Chondrocyte (in vitro differentiated cells): ENCODE results near the gene GRIN1. TPM values are rescaled to one million over a fixed set of nuclear protein-coding genes. Genes with fewer than 3 reads are reported as not detected.

Experiments
- DNase-seq: peaks from one replicate; pipeline ENCODE4 v3.0.0; 2021; ENCODE audit warnings: mixed read lengths, low spot score
- H3K27ac Mint-ChIP-seq: one replicate; pipeline ENCODE4 v1.8.0; 2021; ENCODE audit warnings: mild to moderate bottlenecking, moderate library complexity, mixed read lengths; ENCODE audit not compliant: unreplicated experiment
- H3K27me3 Mint-ChIP-seq: 2 replicates; pipeline ENCODE4 v1.8.0; 2021; ENCODE audit warnings: low read depth, mixed read lengths
- H3K36me3 Mint-ChIP-seq: 2 replicates; pipeline ENCODE4 v1.8.0; 2021; ENCODE audit warnings: low read depth, mixed read lengths
- H3K4me1 Mint-ChIP-seq: 2 replicates; pipeline ENCODE4 v1.8.0; 2021; ENCODE audit warnings: low read depth, mild to moderate bottlenecking, mixed read lengths
- H3K4me3 Mint-ChIP-seq: one replicate; pipeline ENCODE4 v1.8.0; 2021; ENCODE audit warnings: mild to moderate bottlenecking, moderate library complexity, mixed read lengths; ENCODE audit not compliant: unreplicated experiment
- H3K9me3 Mint-ChIP-seq: 2 replicates; pipeline ENCODE4 v1.8.0; 2021; ENCODE audit warnings: low read depth, mixed read lengths
- CTCF ChIP-seq: fragments of 200-600 bp; sonication (generic); IDR thresholded peaks from 2 replicates; pipeline ENCODE4 v1.5.0; 2021; ENCODE audit warnings: antibody characterized with exemption, mild to moderate bottlenecking, moderate library complexity
- total RNA-seq: library from RNA; stranded (reverse); gene quantifications from 3 replicates; pipeline ENCODE4 v1.2.1, GENCODE V29; 2021

GRIN1 gene
- total RNA-seq, 1 donor from 2014 or later, result 0.07 TPM

- Mint-ChIP-seq H3K4me3 (no peak overlapping the region), H3K27ac (no peak overlapping the region), H3K36me3 (no peaks in the 10 kb centered on the region), H3K27me3 (peaks cover 45% of the 10 kb centered on the region), H3K4me1 (peaks cover 5% of the 10 kb centered on the region), H3K9me3 (no peaks in the 10 kb centered on the region)
- no peak for TF ChIP-seq CTCF
- DNase-seq, result no peak
Observed at GRCh38 chr9:137160716-137161557, 22.0 kb downstream of the GRIN1 start.

- H3K4me1 Mint-ChIP-seq, result peaks cover 5% of the 10 kb centered on the region
- no peaks in the 10 kb centered on the region for H3K36me3 Mint-ChIP-seq
- H3K27ac Mint-ChIP-seq, result no peak overlapping the region
- no peaks in the 10 kb centered on the region for H3K9me3 Mint-ChIP-seq
- H3K4me3 Mint-ChIP-seq, result no peak overlapping the region
- no peak for TF ChIP-seq CTCF
- no peak for DNase-seq
- H3K27me3 Mint-ChIP-seq, result peaks cover 50% of the 10 kb centered on the region
Observed at GRCh38 chr9:137161558-137162486, 22.9 kb downstream of the GRIN1 start.

- Mint-ChIP-seq H3K4me3 (peak overlapping the region; percentile 55), H3K36me3 (no peaks in the 10 kb centered on the region), H3K27me3 (peaks cover 52% of the 10 kb centered on the region), H3K4me1 (peaks cover 5% of the 10 kb centered on the region), H3K9me3 (no peaks in the 10 kb centered on the region), H3K27ac (no peak overlapping the region)
- no peak for DNase-seq
- TF ChIP-seq CTCF, result peak; percentile 33
Observed at GRCh38 chr9:137162505-137163364, 23.8 kb downstream of the GRIN1 start.

GRCh38 chr9:137163365-137163715 is 24.4 kb downstream of the GRIN1 start:
- peaks cover 48% of the 10 kb centered on the region for H3K27me3 Mint-ChIP-seq

More at GRCh38 chr9:137163365-137163715, 24.4 kb downstream of the GRIN1 start:
- H3K4me1 Mint-ChIP-seq, result peaks cover 5% of the 10 kb centered on the region
- H3K4me3 Mint-ChIP-seq, result peak overlapping the region; percentile 55
- H3K27ac Mint-ChIP-seq, result no peak overlapping the region
- TF ChIP-seq CTCF, result no peak
- no peak for DNase-seq
- no peaks in the 10 kb centered on the region for H3K9me3 Mint-ChIP-seq
- no peaks in the 10 kb centered on the region for H3K36me3 Mint-ChIP-seq
